GM13977 (cell line): ENCODE results near the gene KRTAP10-10.
"Not testable (repeated sequence)": the region's sequence is repeated elsewhere in the genome, so short reads cannot be mapped to it uniquely, and the experiment has no call there.

ENCODE experiments used
- DNase-seq: peaks from one replicate; pipeline ENCODE4 v3.0.0; 2012; ENCODE audit warnings: low spot score
- CTCF ChIP-seq: IDR thresholded peaks from 2 replicates; pipeline ENCODE4 v1.5.1; 2012; ENCODE audit warnings: mild to moderate bottlenecking, control low read depth; ENCODE audit not compliant: insufficient read depth; ENCODE audit errors: extremely low read depth, missing control alignments
- in situ Hi-C: fragments of 300-500 bp; cut with MboI; formaldehyde crosslinking; loops from one replicate; pipeline ENCODE4 v1.12.0; 2022; ENCODE audit warnings: low sequenced_read_pairs, low pct_unique_long_range_greater_than_20kb, mixed read lengths, inconsistent platforms; ENCODE audit not compliant: unreplicated experiment

Gene KRTAP10-10

GRCh38 chr21:44682580-44683151, 45.5 kb downstream of the KRTAP10-10 start:
- in situ Hi-C loops = no loop called here
- TF ChIP-seq CTCF = no peak
- DNase-seq = no peak

- TF ChIP-seq CTCF = no peak
- in situ Hi-C loops = no loop called here
- DNase-seq = no peak
These were observed 46.9 kb downstream of the KRTAP10-10 start for GRCh38 chr21:44684077-44684476.

GRCh38 chr21:44684483-44684882, 47.3 kb downstream of the KRTAP10-10 start:
- DNase-seq = no peak
- TF ChIP-seq CTCF = no peak
- in situ Hi-C loops = no loop called here

- not testable (repeated sequence) for DNase-seq
These were observed 47.9 kb downstream of the KRTAP10-10 start for GRCh38 chr21:44685050-44685449.

GRCh38 chr21:44686000-44686781, 49.0 kb downstream of the KRTAP10-10 start:
- in situ Hi-C loops = no loop called here
- TF ChIP-seq CTCF = no peak
- DNase-seq = peak; percentile 15

More at GRCh38 chr21:44685050-44685449, 47.9 kb downstream of the KRTAP10-10 start:
- in situ Hi-C loops = not testable (repeated sequence)

- DNase-seq = no peak
- TF ChIP-seq CTCF = no peak
These were observed 49.8 kb downstream of the KRTAP10-10 start for GRCh38 chr21:44686843-44687561.

GRCh38 chr21:44687671-44688070, 50.5 kb downstream of the KRTAP10-10 start:
- in situ Hi-C loops = no loop called here
- TF ChIP-seq CTCF = no peak
- no peak for DNase-seq

More at GRCh38 chr21:44686843-44687561, 49.8 kb downstream of the KRTAP10-10 start:
- in situ Hi-C loops = no loop called here
